HG02642 (cell line): Measurements from ENCODE around the gene PRKAR1A.
"Not testable (repeated sequence)": the region's sequence is repeated elsewhere in the genome, so short reads cannot be mapped to it uniquely, and the experiment has no call there.

Source experiments
- ATAC-seq: cut with Tn5 transposase; IDR thresholded peaks from one replicate; pipeline ENCODE4 v1.9.1; 2021; ENCODE audit warnings: mild to moderate bottlenecking; ENCODE audit not compliant: unreplicated experiment, poor library complexity

Gene PRKAR1A

DNA sequence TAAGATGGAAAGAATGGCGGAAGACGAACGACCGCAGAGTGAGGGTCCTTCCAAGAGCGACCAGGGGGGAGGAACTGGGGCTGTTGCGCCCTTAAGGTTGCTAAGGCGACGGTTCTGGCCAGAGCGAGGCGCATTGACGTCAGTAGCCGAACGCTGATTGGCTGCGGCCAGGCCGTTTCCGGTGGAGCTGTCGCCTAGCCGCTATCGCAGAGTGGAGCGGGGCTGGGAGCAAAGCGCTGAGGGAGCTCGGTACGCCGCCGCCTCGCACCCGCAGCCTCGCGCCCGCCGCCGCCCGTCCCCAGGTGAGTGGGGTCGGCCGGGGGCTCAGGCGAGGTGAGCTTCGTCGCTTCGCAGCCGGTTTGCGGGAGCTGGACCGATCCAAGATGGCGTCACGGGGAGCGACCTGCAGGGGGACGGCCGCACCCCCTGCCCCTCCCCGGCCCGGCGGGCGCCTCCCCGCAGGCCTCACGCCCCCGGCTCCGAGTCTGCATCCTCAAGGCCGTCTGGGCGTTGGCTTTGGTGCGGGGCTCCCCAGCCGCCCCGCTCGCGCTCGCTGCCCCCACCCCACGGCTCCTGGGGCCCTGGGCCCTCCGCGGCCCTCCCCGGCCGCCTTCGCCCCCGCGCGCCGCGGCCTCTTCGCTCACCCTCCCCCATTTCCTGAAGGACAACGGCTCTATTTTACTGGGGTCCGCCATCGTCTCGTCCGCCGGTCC is at the start of gene PRKAR1A:
PRKAR1A (plus strand) TSS at position 184 of the 713 bp plus-strand sequence. CDS start 2,970 bp downstream, outside the sequence.
- peak; percentile 94 for ATAC-seq

DNA sequence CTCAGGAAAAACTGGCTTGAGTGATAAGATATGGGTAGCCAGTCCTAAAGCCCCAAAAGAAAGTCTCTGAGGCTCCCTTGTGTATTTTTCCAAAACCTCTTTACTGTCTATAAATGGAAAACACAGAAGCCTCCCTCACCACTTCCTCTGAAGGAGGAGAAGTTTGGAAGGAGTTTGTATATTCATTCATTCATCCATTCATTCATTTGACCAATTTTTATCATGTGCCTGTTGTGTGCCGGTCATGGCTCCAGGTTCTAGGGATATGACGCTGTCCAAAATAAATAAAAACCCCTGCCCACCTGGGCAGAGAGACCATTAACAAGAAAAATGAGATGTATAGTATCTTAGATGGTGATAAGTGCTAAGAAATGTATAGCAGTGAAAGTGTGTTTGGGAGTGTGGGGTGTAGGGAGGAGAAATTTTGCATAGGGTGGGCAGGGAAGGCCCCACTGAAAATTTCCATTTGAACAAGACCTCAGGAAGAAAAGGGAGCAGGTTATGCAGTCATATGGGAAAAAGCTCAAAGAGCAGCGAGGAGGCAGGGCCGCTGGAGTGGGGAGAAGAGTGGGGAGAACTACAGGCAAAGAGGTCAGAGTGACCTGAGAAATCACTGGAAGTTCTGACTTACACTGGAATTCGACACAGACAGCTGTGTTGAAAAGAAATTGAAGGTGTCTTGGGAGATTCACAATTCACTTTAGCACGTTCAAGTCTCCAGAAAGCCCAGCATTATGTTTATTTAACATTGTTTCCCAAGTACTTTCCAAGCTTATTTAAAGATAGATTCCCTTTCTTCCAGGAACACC is 48.8 kb upstream of the PRKAR1A start:
- ATAC-seq, result no peak

DNA sequence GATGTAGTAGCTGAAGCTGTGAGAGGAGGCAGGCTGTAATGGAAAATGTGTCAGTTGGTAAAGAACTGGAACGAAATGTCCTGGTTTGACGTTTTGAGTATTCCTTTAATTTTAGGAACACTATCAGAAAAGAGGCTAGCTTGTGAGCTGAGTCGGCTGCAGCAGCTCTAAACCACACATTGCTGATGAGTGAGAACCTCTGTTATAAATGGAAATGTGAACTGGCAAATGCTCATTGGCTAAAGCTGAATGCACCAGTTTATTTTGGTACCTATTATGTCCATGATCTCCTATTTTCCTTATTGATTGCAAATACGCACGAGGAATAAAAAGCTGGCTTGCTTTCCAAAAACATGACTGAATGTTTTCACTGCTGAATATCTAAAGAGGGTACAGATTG is 43.9 kb upstream of the PRKAR1A start:
- no peak for ATAC-seq

DNA sequence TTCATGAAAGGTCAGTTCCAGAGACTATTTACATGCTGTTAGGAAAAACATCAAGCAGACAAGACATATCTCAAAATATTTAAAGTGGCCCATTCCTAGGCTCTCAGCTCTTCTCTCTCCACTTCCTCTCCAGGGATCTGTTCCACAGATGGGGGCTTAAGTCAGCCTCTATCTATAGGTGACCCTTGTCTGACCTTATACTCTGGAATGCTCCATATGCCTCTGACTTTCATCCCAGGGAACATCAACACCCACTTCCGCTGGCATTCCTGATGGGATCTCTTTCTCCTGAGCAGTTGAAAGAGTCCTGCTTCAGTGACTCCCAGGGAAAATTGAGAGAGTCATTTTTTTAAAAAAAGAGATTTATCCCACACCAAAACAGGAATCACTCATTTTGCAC is 43.4 kb upstream of the PRKAR1A start:
- no peak for ATAC-seq

DNA sequence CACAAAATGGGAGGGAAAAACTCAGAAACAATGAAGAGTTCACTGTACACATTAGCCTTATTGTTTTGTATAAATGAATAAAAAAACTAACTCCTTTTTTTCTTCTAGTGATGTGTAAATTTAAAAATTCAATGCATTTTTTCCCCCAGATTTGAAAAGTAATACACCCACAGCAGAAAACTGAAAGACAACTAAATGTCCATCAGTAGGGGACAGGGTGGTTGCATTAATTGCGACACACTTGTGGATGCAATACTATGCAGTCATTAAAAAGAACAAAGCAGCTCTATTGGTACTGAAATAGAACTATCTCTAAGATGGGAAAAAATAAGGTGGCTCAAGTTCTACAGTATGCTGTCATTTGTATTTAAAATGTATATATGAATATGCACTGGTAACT is 41.3 kb upstream of the PRKAR1A start:
- ATAC-seq, result no peak

DNA sequence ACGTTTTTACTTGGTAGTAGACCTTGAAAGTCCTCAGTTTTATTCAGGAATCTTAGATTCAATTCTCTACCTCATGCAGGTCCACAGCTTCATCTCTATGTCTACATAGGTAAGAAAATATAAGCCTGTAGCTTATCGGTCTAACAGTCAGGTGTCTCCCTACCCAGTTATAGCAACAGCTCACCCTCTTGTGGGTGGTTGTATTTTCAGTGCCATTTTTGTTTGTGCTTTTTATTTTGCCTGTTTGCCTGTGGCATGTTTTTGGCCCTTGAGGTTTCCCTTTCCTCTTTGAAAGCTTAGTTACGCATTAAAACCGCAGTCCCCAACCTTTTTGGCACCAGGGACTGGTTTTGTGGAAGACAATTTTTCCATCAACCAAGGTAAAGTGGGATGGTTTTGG is 31.3 kb upstream of the PRKAR1A start:
- ATAC-seq, result no peak

DNA sequence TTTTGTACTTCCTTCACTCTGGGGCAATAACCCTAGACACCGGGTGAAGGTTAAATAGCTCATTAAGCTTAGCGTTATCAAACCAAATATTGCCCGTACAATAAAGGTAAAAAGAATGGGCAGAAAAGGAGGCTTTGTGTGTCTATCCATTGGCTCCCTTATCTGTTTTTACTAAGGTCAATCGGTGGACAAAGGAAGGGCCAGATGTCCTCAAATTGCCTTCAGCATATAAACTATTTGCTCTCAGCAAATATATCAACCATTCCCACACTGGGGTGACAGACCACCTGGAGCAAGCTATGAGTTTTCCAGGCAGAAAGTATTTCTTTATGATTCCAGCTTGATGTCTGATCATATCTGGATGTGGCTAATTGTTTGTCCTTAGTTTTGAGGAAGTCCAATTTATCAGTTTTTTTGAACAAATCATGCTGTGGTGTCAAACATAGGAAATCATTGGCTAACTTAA is 29.6 kb upstream of the PRKAR1A start:
- ATAC-seq, result no peak

DNA sequence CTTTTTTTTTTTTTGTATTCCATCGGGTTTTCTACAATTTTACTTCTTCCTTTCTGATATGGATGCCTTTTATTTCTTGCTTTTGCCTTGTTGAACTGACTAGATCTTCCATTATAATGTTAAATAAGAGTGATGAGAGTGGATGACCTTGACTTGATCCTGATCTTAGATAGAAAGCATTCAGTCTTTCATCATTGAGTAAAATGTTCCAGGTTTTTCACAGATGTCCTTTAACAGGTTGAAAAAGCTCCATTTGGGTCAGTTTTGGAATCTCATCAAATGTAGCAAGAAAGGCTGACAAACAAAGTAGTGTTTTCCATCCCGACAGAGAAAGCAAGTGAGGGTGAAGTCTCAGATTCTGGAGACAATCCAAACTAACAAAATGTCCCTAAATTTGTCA is 27.8 kb upstream of the PRKAR1A start:
- ATAC-seq, result no peak

DNA sequence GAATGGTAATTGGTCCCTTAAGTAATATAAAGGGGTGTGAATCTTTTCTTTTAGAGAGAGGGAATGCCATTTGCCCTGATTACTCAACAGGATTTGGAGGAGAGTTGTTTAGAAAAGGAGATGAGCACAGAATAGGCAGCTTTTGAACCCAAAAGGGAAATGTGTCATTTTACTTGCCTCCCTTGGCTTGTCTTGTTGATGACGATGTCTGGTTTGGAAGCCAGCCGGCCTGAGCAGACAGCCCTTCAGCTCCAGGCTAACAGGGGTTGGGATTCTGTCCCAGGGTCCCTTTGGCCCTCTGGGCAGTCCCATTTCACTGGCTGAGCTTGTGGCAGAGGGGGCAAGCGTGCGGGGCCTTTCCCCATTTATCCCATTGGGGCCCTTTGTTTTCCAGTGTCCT is 22.3 kb upstream of the PRKAR1A start:
- no peak for ATAC-seq

DNA sequence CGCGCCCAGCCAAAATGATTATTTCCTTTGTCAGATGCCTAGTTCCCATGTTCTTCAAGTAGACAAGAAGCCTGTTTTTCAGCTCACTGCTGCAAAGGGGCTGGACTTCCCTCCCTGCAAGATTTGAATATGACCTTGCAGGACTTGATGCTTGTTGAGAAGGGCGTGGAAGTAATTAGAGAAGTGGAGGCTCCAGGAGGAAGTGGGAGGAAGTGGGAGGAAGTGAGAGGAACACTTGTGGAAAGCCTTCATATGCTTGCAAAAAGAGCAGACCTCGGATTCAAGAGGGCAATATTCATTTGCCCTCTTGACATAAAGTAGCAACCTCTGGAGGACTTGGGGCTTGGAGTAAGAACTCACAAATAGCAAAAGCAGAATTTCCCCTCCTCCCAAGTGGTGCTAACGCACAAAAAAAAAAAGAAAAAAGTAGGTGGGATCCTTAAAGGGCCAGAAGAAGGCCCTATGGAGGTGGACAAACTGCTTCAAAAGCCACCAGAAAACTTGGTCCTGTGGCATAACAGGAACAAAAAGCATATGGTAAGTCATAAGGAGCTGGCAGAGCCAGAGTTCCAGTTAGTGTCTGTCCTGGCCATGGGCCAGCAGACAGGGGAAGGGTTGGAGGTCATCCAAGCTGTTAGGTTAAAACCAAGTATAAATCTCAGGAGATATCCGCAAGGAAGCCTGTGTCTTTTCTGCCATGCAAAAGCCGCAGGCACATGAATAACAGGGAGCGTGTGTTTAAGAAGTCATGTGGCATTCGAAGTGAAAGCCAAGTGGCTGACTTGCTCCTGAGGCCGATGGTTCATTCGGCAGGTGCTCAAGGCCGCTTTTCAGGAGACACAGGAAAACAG is 20.6 kb upstream of the PRKAR1A start:
- peak; percentile 58 for ATAC-seq

DNA sequence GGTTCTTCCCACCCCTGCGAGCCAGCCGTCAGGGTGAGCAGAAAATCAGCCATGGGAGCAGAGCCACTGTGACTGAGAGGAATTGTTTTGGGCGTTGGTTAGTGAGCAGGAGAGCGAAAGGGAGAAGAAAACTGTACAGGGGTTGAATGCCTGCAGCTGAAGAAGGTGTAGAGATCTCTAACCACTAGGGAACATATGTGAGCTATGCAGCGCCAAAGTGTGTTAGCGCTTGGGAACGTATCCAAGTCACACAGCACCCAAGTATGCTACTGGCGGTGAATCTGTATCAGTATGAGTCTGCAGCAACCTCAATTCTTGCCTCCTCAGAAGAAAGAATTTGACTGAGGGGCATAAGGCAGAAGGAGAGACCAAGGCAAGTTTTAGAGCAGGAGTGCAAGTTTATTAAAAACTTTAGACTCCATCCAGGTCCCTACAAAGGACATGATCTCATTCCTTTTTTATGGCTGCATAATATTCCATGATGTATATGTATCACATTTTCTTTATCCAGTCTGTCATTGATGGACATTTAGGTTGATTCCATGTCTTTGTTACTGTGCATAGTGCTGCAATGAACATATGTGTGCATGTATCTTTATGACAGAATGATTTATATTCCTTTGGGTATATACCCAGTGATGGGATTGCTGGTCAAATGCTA is 19.7 kb upstream of the PRKAR1A start:
- ATAC-seq, result not testable (repeated sequence)

DNA sequence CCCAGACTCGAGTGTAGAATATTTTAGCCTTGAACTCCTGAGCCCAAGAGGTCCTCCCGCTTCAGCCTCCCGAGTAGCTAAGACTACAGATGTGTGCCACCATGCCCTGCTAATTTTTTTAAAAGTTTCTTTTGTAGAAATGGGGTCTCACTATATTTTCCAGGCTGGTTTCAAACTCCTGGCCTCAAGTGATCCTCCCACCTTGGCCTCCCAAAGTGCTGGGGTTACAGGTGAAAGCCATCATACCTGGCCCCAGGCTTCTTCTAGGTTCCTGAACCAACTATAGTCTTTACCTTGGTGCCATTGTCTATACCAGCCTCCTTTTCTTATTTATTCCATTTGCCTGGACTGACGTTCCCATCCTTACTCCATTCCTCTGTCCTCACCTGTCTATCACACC is 17.1 kb upstream of the PRKAR1A start:
- no peak for ATAC-seq

DNA sequence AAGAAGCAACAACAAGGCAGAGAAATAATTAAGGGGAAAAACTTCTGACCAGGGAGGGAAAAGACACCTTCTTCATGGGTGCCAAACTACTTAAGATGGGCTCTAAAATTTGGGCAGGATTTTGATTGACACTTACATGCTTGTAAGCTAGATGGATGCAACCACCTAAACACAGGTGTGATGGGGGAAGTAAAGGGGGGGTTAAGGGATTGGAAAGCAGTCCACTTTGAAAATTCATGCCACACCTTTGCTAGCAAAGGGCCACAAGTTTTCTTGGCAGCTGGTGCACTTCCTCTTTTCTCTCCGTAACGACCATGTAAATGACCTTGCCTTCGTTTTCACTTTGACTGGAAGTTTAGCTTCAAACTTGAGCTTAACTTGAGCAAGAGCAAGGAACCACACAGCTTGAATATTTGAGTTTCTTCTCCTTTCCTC is 14.3 kb upstream of the PRKAR1A start:
- ATAC-seq, result peak; percentile 92

DNA sequence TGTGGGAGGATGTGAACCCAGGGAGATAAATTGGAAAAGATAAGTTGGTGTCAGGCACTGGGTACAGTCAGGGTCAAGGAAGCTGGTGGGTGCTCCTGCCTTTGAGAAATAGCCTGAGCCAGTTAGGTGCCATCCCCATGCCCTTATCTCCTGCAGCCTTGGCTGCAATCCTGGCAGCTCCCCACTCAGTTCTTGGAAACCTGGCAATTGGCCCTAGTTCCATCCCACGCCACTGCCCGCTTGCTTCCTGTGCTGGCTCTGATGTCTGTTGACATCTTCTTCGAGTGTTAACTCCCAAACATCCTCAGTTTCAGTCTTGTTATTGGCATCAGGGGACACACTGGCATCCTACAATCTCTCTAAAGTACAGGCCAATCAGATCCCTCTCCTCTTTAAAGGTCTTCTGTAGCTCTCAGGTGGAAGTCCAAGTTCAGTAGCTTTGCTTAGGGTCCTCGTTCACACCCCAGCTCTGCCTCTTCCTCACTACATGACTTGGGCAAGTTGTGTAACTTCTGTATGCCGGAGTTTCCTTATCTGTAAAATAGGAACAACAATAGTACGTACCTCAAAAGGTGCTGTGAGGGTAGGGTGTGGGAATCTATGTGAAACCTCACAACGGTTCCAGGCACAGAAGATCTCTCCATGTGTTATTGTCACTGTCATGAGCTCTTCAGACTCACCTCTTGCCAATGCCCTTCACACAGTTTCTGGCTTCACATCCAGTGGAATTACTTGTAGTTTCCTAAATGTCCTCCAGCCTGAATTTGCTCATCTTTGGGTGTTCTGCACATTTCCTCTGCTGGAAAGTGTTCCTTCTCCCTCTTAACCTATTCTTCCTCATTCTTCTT is 13.5 kb upstream of the PRKAR1A start:
- peak; percentile 35 for ATAC-seq

DNA sequence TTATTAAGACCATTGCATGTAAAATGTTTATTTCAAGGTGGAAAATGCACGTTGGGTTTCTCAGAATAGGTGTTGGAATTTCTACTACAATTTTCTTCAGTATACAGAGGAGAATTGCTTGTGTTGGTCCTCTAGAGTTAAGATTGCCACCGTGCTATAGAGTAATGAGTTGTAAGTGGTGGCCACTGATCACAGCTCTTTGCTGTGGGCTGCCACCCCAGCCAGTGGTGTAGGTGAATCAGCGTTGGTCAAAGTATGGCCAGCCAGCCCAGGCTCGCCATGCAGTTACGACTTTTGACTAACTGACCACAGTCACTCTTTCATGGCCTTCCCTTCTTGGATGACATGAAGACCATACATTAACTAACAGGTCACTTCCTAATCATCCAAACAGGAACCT is 12.6 kb upstream of the PRKAR1A start:
- no peak for ATAC-seq

DNA sequence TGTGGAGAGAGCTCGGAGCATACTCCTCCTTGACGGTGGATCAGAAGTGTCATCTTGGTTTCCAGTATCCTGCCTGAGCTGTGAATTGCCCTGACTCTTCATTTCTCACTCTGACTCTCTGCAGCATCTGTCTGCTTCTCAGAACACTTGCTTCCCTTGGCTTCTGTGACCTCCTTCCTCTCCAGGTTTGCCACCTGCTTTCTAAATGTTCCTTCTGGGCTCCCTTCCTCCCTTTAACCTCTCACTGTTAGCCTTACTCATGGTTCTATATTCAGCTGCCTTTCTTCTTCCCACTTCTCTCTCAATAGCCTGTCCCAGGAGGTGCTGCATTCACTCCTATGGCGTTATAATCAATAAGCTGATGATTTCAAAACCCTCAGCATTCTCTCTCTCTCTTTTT is 11.2 kb upstream of the PRKAR1A start:
- no peak for ATAC-seq

DNA sequence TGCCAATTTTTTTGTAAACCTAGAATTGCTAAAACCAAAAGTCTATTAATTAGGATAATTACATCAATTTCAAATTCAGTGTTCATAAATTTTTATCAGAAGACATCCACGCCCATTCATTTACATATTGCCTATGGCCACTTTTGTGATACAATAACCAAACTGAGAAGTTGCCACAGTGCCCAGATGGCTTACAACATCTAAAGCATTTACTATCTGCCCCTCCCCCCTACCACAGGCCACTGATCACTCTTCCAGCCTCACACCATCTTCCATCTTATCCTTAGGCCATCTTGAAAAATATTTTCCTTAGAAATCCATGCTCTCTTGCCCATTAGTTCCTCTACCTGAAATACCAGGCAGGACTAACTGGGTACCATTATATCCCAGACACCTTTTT is 6.3 kb upstream of the PRKAR1A start:
- ATAC-seq, result no peak

DNA sequence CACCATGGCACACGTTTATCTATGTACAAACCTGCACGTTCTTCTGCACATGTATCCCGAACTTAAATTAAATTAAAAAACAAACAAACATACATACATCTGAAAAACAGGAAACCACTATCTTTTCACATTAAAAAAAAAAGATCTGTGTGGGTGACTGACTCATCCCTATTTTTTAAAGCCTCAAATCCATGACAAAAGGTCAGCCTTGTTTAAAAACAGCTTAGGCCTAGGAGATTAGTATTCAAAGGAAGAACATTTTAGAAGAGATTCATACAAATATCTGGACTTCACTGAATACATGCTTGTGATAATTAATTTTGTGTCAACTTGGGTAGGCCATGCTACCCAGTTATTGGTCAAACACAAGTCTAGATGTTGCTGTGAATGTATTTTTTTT is 4.7 kb upstream of the PRKAR1A start:
- no peak for ATAC-seq
